ENCODE results near the gene EIF1B.

DNA sequence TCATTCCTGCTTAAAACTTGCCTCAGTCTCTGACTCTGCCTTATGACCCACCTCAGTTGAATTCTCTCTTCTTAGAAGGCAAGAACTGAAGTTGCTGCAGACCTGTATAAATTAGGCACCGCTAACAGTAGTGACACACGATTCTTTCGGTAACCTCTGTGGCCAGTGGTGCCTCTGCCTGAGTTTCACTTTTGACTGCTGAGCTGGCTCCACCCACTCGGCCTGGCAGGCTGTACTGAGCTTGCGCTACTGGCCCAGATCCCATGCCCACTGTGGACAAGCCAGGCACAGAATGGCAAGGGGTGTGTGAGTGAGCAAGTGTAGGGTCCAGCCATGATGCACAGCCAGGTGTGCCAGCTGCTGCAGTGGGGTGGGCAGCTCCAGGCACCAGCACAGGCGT is 19.1 kb upstream of the EIF1B start:
- TF ChIP-seq, protein P1, sequence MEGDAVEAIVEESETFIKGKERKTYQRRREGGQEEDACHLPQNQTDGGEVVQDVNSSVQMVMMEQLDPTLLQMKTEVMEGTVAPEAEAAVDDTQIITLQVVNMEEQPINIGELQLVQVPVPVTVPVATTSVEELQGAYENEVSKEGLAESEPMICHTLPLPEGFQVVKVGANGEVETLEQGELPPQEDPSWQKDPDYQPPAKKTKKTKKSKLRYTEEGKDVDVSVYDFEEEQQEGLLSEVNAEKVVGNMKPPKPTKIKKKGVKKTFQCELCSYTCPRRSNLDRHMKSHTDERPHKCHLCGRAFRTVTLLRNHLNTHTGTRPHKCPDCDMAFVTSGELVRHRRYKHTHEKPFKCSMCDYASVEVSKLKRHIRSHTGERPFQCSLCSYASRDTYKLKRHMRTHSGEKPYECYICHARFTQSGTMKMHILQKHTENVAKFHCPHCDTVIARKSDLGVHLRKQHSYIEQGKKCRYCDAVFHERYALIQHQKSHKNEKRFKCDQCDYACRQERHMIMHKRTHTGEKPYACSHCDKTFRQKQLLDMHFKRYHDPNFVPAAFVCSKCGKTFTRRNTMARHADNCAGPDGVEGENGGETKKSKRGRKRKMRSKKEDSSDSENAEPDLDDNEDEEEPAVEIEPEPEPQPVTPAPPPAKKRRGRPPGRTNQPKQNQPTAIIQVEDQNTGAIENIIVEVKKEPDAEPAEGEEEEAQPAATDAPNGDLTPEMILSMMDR (IDR thresholded peaks at IDR 0.05 in 4 of 5, conservative IDR thresholded peaks at IDR 0.05 in 1 of 5) = no peak
- TF ChIP-seq POLR2A (IDR thresholded peaks at IDR 0.05) = no peak
